22Rv1 (cell line): ENCODE results near the gene CEP19.

Experiments
- ZFX ChIP-seq: fragments of 450-650 bp; IDR thresholded peaks from 2 replicates; pipeline ENCODE4 v1.6.1; 2017; ENCODE audit warnings: antibody characterized with exemption, borderline replicate concordance
- TF ChIP-seq, protein P1 (sequence below): fragments of 450-650 bp; IDR thresholded peaks from 2 replicates; pipeline ENCODE4 v1.5.1; 2017; ENCODE audit warnings: mild to moderate bottlenecking

DNA sequence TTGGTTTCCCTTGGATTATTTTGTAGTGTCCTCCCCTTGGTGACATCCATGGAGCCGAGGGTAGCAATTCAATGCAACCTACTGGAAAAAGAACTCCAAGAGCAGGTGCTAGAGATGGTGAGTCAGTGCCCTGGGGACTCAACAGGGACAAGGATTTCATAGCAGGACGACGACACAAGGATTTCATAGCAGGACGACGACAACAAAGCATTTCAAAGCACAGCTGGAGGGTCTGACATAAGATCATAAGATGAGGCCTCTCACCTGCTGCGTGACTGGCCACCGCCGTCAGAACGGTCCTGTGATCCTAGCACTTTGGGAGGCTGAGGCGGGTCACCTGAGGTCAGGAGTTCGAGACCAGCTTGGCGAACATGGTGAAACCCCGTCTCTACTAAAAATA, 50.0 kb downstream of the CEP19 start:
- TF ChIP-seq, protein P1, sequence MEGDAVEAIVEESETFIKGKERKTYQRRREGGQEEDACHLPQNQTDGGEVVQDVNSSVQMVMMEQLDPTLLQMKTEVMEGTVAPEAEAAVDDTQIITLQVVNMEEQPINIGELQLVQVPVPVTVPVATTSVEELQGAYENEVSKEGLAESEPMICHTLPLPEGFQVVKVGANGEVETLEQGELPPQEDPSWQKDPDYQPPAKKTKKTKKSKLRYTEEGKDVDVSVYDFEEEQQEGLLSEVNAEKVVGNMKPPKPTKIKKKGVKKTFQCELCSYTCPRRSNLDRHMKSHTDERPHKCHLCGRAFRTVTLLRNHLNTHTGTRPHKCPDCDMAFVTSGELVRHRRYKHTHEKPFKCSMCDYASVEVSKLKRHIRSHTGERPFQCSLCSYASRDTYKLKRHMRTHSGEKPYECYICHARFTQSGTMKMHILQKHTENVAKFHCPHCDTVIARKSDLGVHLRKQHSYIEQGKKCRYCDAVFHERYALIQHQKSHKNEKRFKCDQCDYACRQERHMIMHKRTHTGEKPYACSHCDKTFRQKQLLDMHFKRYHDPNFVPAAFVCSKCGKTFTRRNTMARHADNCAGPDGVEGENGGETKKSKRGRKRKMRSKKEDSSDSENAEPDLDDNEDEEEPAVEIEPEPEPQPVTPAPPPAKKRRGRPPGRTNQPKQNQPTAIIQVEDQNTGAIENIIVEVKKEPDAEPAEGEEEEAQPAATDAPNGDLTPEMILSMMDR = no peak
- TF ChIP-seq ZFX = no peak
